ENCODE measurements around the gene TRPT1.

GRCh38 chr11:64198511-64198910, 27.5 kb downstream of the TRPT1 start:
- TF ChIP-seq POLR2AphosphoS5 (IDR thresholded peaks at IDR 0.05; ENCODE audit: insufficient read depth in 1 of 2, low read depth in 1 of 2) (no peak), CTCF (IDR thresholded peaks at IDR 0.05) (no peak), POLR2A (IDR thresholded peaks at IDR 0.05) (no peak)
